Measurements from ENCODE around the gene TRAF3IP3.

DNA sequence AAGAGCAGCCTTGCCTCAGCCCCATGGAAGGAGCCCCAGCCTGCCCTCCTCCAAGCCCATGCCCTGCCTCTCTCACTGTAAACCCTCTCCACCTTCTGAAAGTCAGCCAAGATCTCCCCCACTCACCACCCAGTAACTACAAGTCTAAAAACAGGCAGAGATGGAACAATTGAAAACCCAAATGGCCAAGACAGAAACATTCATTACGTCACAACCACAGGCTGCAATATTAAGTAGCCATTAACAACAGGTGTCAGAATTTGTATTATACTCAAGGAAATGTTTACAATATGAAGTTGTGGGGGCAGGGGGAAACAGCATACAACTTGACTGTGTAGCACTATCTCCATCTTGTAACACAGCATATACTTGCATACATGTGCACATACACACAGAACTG lies 47.7 kb downstream of the TRAF3IP3 start:
- no peak for TF ChIP-seq SIN3A (IDR thresholded peaks at IDR 0.05; ENCODE audit: borderline replicate concordance, low read depth, low read length)
- TF ChIP-seq CERS6 (CRISPR knock-in tag; IDR thresholded peaks at IDR 0.05) = no peak
- no peak for TF ChIP-seq DNMT3B (CRISPR knock-in tag; conservative IDR thresholded peaks at IDR 0.05)
- no peak for TF ChIP-seq CSRNP2 (CRISPR knock-in tag; conservative IDR thresholded peaks at IDR 0.05; ENCODE audit: low read depth)
- no peak for TF ChIP-seq NFKBIZ (CRISPR knock-in tag; IDR thresholded peaks at IDR 0.05)
- no peak for TF ChIP-seq SP2 (CRISPR knock-in tag; IDR thresholded peaks at IDR 0.05)
- TF ChIP-seq ATAD3A (CRISPR knock-in tag; IDR thresholded peaks at IDR 0.05) = no peak
- TF ChIP-seq NFE2L2 (IDR thresholded peaks at IDR 0.05; ENCODE audit: low read length) = no peak
- TF ChIP-seq PHF21A (CRISPR knock-in tag; IDR thresholded peaks at IDR 0.05) = no peak
- TF ChIP-seq, protein P1, sequence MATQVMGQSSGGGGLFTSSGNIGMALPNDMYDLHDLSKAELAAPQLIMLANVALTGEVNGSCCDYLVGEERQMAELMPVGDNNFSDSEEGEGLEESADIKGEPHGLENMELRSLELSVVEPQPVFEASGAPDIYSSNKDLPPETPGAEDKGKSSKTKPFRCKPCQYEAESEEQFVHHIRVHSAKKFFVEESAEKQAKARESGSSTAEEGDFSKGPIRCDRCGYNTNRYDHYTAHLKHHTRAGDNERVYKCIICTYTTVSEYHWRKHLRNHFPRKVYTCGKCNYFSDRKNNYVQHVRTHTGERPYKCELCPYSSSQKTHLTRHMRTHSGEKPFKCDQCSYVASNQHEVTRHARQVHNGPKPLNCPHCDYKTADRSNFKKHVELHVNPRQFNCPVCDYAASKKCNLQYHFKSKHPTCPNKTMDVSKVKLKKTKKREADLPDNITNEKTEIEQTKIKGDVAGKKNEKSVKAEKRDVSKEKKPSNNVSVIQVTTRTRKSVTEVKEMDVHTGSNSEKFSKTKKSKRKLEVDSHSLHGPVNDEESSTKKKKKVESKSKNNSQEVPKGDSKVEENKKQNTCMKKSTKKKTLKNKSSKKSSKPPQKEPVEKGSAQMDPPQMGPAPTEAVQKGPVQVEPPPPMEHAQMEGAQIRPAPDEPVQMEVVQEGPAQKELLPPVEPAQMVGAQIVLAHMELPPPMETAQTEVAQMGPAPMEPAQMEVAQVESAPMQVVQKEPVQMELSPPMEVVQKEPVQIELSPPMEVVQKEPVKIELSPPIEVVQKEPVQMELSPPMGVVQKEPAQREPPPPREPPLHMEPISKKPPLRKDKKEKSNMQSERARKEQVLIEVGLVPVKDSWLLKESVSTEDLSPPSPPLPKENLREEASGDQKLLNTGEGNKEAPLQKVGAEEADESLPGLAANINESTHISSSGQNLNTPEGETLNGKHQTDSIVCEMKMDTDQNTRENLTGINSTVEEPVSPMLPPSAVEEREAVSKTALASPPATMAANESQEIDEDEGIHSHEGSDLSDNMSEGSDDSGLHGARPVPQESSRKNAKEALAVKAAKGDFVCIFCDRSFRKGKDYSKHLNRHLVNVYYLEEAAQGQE (IDR thresholded peaks at IDR 0.05; ENCODE audit: borderline replicate concordance in 1 of 2, low read depth in 1 of 2, low read length in 2 of 2) = no peak
- no peak for TF ChIP-seq REPIN1 (CRISPR knock-in tag; IDR thresholded peaks at IDR 0.05; ENCODE audit: borderline replicate concordance, low read depth)

Data from HepG2 (cell line).